OCI-LY7 (cell line): ENCODE measurements around the gene NFKB1. TPM values are rescaled to one million over a fixed set of nuclear protein-coding genes. Genes with fewer than 3 reads are reported as not detected.

Experiments
- BruUV-seq: library from RNA; stranded (reverse); fragments of 400-500 nt; replicated peaks from 2 replicates; lab custom pipeline; 2021; lab: Mats Ljungman, UMichigan
- CTCF ChIA-PET: fragments of 300-600 bp; sonication (Branson Sonifier 250); formaldehyde crosslinking; loops from one replicate; lab custom pipeline; 2022; ENCODE audit warnings: antibody characterized with exemption; ENCODE audit not compliant: unreplicated experiment; lab: Charles Lee
- POLR2A ChIA-PET: fragments of 300-600 bp; sonication (Branson Sonifier 250); formaldehyde crosslinking; loops from one replicate; lab custom pipeline; 2022; ENCODE audit warnings: antibody characterized with exemption; lab: Charles Lee
- DNase-seq: peaks from one replicate; pipeline ENCODE4 v3.0.0-alpha.2; 2015; ENCODE audit warnings: low spot score
- H2AFZ ChIP-seq: fragments of 200-600 bp; sonication (generic), shearing (Covaris generic); 2 replicates; pipeline ENCODE4 v1.6.1; 2014; ENCODE audit warnings: mild to moderate bottlenecking, antibody characterized with exemption, low read length, moderate library complexity
- H3K27ac ChIP-seq: fragments of 200-600 bp; sonication (generic); 2 replicates; pipeline ENCODE4 v1.5.1; 2014; ENCODE audit warnings: mixed run types, low read depth, mild to moderate bottlenecking, moderate library complexity, low read length, inconsistent platforms; ENCODE audit not compliant: poor library complexity, severe bottlenecking
- H3K36me3 ChIP-seq: fragments of 200-600 bp; sonication (generic); 2 replicates; pipeline ENCODE4 v1.6.1; 2014; ENCODE audit warnings: mild to moderate bottlenecking, antibody characterized with exemption, low read length, moderate library complexity, mixed read lengths; ENCODE audit not compliant: insufficient read depth
- H3K4me1 ChIP-seq: fragments of 200-600 bp; sonication (generic); 2 replicates; pipeline ENCODE4 v1.5.1; 2014; ENCODE audit warnings: mild to moderate bottlenecking, low read length; ENCODE audit not compliant: insufficient read depth, poor library complexity, severe bottlenecking
- H3K4me2 ChIP-seq: fragments of 200-600 bp; sonication (generic); 2 replicates; pipeline ENCODE4 v1.6.1; 2014; ENCODE audit warnings: mild to moderate bottlenecking, low read length
- H3K4me3 ChIP-seq: fragments of 200-600 bp; sonication (generic); 2 replicates; pipeline ENCODE4 v1.5.1; 2014; ENCODE audit warnings: mild to moderate bottlenecking, low read depth, low read length; ENCODE audit not compliant: poor library complexity, severe bottlenecking
- H3K79me2 ChIP-seq: fragments of 200-600 bp; sonication (generic); 2 replicates; pipeline ENCODE4 v1.6.1; 2016; ENCODE audit warnings: low read depth, mild to moderate bottlenecking, low read length, moderate library complexity, mixed read lengths; ENCODE audit not compliant: insufficient read depth
- H3K9me2 ChIP-seq: fragments of 200-600 bp; sonication (generic); 2 replicates; pipeline ENCODE4 v1.6.1; 2016; ENCODE audit warnings: mild to moderate bottlenecking, low read length, mixed read lengths; ENCODE audit not compliant: insufficient read depth
- H3K9me3 ChIP-seq: fragments of 200-600 bp; sonication (generic); 2 replicates; pipeline ENCODE4 v1.6.1; 2014; ENCODE audit warnings: mild to moderate bottlenecking, mixed run types, low read length, mixed read lengths
- H4K20me1 ChIP-seq: fragments of 200-600 bp; sonication (generic); 2 replicates; pipeline ENCODE4 v1.6.1; 2014; ENCODE audit warnings: mild to moderate bottlenecking, antibody characterized with exemption, low read length, moderate library complexity, mixed read lengths; ENCODE audit not compliant: insufficient read depth
- CTCF ChIP-seq: fragments of 200-600 bp; sonication (generic); conservative IDR thresholded peaks from 2 replicates; pipeline ENCODE4 v1.5.1; 2014; ENCODE audit warnings: mild to moderate bottlenecking, antibody characterized with exemption, low read length, moderate library complexity, mixed read lengths
- EZH2phosphoT487 ChIP-seq: fragments of 200-600 bp; sonication (generic); IDR thresholded peaks from 2 replicates; pipeline ENCODE4 v1.6.1; 2018; ENCODE audit warnings: low read depth, borderline replicate concordance, mild to moderate bottlenecking, mixed run types, antibody characterized with exemption, low read length, moderate library complexity, mixed read lengths
- intact Hi-C: fragments of 100-400 bp; cut with micrococcal nuclease; formaldehyde crosslinking; loops from one replicate; pipeline ENCODE4 v1.10.0; 2022; ENCODE audit not compliant: unreplicated experiment
- total RNA-seq, 2 experiments: library from RNA; depleted of rRNA in 1 of 2; stranded (reverse); fragments of >200 nt in 1 of 2; shearing (Covaris generic) in 1 of 2; gene quantifications; 2 replicates each; pipeline ENCODE4 v1.2.3, GENCODE V29; 2014 to 2022

The NFKB1 gene
- total RNA-seq, 2 experiments from 2014 or later, result 23.1 to 47.8 TPM

- intact Hi-C loops, result no loop called here
- no TSS peak for BruUV-seq
- H3K4me2 ChIP-seq, result no peak overlapping the region
- H3K27ac ChIP-seq, result no peak overlapping the region
- TF ChIP-seq CTCF (no peak), EZH2phosphoT487 (no peak)
- H3K79me2 ChIP-seq, result no peaks in the 10 kb centered on the region
- ChIA-PET POLR2A (interaction anchor here (1.1 kb wide), 1 partner anchor 9 kb away, joined by 3 read pairs; no protein-coding TSS in a partner anchor), CTCF (no interaction called here)
- no peaks in the 10 kb centered on the region for H3K36me3 ChIP-seq
- H3K4me1 ChIP-seq, result no peaks in the 10 kb centered on the region
- H4K20me1 ChIP-seq, result no peaks in the 10 kb centered on the region
- no peaks in the 10 kb centered on the region for H3K9me3 ChIP-seq
- H3K4me3 ChIP-seq, result no peak overlapping the region
- H2AFZ ChIP-seq, result no peak overlapping the region
- no peaks in the 10 kb centered on the region for H3K9me2 ChIP-seq
- DNase-seq, result no peak
Measured at GRCh38 chr4:102472441-102473013, 28.6 kb upstream of the NFKB1 start.

GRCh38 chr4:102473476-102473875 is 27.7 kb upstream of the NFKB1 start:
- POLR2A ChIA-PET, result no interaction called here
- BruUV-seq, result no TSS peak
- H3K4me3 ChIP-seq, result no peak overlapping the region
- TF ChIP-seq CTCF (no peak), EZH2phosphoT487 (no peak)
- intact Hi-C loops, result no loop called here
- H3K36me3 ChIP-seq, result no peaks in the 10 kb centered on the region
- H3K9me2 ChIP-seq, result no peaks in the 10 kb centered on the region
- no peaks in the 10 kb centered on the region for H4K20me1 ChIP-seq
- DNase-seq, result no peak
- H3K4me2 ChIP-seq, result no peak overlapping the region
- H2AFZ ChIP-seq, result no peak overlapping the region
- H3K27ac ChIP-seq, result no peak overlapping the region
- CTCF ChIA-PET, result no interaction called here
- no peaks in the 10 kb centered on the region for H3K79me2 ChIP-seq
- no peaks in the 10 kb centered on the region for H3K9me3 ChIP-seq
- no peaks in the 10 kb centered on the region for H3K4me1 ChIP-seq

GRCh38 chr4:102474736-102475504 is 26.2 kb upstream of the NFKB1 start:
- Histone ChIP-seq H3K4me3 (no peak overlapping the region), H3K9me2 (no peaks in the 10 kb centered on the region), H3K4me2 (no peak overlapping the region), H3K9me3 (no peaks in the 10 kb centered on the region), H2AFZ (no peak overlapping the region), H3K27ac (no peak overlapping the region), H3K36me3 (no peaks in the 10 kb centered on the region), H3K4me1 (no peaks in the 10 kb centered on the region), H4K20me1 (no peaks in the 10 kb centered on the region), H3K79me2 (no peaks in the 10 kb centered on the region)
- DNase-seq, result no peak
- TF ChIP-seq EZH2phosphoT487 (no peak), CTCF (no peak)
- CTCF ChIA-PET, result no interaction called here
- POLR2A ChIA-PET, result interaction anchor here (0.9 kb wide), 1 partner anchor 26 kb away, joined by 5 read pairs; no protein-coding TSS in a partner anchor
- no TSS peak for BruUV-seq
- intact Hi-C loops, result no loop called here
